ENCODE results near the gene PTGER1.
A peak's percentile ranks its signal among the peaks of the same experiment; 100 is the strongest.

Gene PTGER1

DNA sequence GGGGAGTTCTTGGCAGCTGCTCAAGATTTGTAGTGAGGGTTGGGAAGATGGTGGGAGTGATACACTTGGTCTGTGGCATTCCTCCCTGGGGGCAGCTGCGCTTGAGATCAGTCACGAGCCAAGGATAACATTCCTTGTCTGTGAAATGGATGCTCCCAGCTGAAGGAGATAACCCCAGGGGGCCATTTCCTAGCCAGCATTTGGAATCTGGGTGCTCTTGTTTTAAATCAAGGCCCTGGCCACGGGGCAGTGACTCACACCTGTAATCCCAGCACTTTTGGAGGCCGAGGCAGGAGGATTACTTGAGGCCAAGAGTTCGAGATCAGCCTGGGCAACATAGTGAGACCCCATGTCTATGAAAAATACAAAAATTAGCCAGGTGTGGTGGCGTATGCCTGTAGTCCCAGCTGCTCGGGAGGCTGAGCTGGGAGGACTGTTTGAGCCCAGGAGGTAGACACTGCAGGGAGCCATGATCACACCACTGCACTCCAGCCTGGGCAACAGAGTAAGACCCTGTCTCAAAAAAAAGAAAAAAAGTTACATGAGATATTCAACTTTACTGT, 37.5 kb downstream of the PTGER1 start:
- Histone ChIP-seq H2AFZ (ENCODE audit: low read length, unreplicated experiment) (no peak overlapping the region), H3K4me3 (ENCODE audit: low read depth, low read length) (no peak overlapping the region), H3K4me1 (ENCODE audit: control insufficient read depth, insufficient read depth, low read length, unreplicated experiment) (peaks cover 9% of the 10 kb centered on the region), H3K79me2 (ENCODE audit: control insufficient read depth, insufficient read depth, low read length, unreplicated experiment) (peaks cover 36% of the 10 kb centered on the region), H3K36me3 (ENCODE audit: insufficient read depth, low read length) (no peaks in the 10 kb centered on the region), H3K27me3 (ENCODE audit: insufficient read depth, low read length) (no peaks in the 10 kb centered on the region), H3K27ac (ENCODE audit: low read depth, low read length) (no peak overlapping the region)

DNA sequence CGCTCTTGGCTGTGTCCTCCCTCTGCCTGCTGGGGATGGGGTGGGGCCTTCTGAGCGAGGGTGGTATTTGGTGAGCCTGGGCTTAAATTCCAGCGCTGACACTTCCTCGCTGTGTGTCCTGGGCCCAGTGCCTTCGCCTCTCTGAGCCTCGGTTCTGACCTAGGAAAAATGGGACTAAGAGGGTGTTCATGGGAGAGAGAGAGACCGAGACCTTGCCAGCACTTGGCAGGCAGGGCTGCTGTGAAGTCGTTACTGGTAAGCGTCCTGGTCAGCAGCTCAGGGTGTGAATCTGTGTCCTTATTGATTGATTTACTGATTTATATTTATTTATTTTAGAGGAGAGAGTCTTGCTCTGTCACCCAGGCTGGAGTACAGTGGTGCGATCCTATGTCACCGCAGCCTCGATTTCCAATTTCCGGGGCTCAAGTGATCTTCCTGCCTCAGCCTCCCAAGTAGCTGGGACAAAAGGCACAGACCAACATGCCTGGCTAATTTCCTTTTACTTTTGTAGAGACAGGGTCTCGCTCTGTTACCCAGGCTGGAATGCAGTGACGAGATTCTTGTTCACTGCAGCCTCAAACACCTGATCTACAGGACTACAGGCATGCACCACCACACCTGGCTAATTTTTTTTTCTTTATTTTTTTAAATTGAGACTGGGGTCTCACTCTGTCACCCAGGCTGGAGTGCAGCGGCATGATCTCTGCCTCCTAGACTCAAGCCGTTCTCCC, 39.7 kb downstream of the PTGER1 start:
- Histone ChIP-seq H3K4me1 (ENCODE audit: control insufficient read depth, insufficient read depth, low read length, unreplicated experiment) (peaks cover 9% of the 10 kb centered on the region), H3K27ac (ENCODE audit: low read depth, low read length) (no peak overlapping the region; the same call in 1 of the 2 replicates), H3K27me3 (ENCODE audit: insufficient read depth, low read length) (no peaks in the 10 kb centered on the region), H3K36me3 (ENCODE audit: insufficient read depth, low read length) (no peaks in the 10 kb centered on the region), H3K79me2 (ENCODE audit: control insufficient read depth, insufficient read depth, low read length, unreplicated experiment) (peaks cover 36% of the 10 kb centered on the region), H2AFZ (ENCODE audit: low read length, unreplicated experiment) (no peak overlapping the region), H3K4me3 (ENCODE audit: low read depth, low read length) (peak overlapping the region; percentile 84; the same call in 1 of the 2 replicates)

DNA sequence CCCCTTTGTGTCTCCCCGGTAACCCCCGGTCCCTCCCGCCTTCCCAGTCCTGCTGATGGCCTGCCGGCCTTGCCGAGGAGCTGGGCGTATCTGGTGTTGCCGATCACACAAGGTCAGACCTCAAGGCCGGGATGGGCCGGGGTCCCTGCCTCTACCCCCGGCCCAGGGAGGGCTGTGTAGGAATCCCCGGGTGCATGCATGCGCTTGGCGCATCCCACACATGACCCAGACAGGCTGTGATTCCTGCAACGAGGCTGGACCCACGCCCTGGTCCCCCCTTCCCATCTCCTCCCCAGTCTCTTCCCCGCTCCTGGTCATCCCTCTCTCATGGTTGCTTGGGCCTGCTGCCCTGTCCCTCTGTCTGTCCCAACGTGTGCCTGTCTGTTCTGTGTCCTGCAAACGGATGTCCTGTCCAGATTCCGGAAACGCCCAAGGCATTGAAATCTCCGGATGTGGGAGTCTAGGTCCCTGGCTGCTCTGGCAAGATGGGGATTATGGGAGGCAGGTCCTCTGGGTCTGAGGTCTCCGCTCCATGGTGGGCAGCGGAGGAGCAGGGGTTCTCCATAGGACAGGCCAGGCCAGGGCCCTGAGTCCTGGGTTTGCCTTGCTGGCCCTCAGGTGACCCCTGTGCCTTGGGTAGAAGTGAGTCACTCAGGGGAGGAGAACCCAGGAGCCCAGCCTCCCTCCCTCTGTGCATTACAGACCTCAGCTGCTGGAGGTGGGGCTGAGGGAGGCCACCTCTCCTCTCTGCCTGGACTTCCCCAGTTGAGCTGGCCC, 40.4 kb downstream of the PTGER1 start:
- Histone ChIP-seq H2AFZ (ENCODE audit: low read length, unreplicated experiment) (peak overlapping the region; percentile 23), H3K4me1 (ENCODE audit: control insufficient read depth, insufficient read depth, low read length, unreplicated experiment) (peaks cover 9% of the 10 kb centered on the region), H3K27ac (ENCODE audit: low read depth, low read length) (peak overlapping the region; percentile 38), H3K79me2 (ENCODE audit: control insufficient read depth, insufficient read depth, low read length, unreplicated experiment) (peaks cover 32% of the 10 kb centered on the region), H3K4me3 (ENCODE audit: low read depth, low read length) (peak overlapping the region; percentile 84), H3K27me3 (ENCODE audit: insufficient read depth, low read length) (no peaks in the 10 kb centered on the region), H3K36me3 (ENCODE audit: insufficient read depth, low read length) (no peaks in the 10 kb centered on the region)

DNA sequence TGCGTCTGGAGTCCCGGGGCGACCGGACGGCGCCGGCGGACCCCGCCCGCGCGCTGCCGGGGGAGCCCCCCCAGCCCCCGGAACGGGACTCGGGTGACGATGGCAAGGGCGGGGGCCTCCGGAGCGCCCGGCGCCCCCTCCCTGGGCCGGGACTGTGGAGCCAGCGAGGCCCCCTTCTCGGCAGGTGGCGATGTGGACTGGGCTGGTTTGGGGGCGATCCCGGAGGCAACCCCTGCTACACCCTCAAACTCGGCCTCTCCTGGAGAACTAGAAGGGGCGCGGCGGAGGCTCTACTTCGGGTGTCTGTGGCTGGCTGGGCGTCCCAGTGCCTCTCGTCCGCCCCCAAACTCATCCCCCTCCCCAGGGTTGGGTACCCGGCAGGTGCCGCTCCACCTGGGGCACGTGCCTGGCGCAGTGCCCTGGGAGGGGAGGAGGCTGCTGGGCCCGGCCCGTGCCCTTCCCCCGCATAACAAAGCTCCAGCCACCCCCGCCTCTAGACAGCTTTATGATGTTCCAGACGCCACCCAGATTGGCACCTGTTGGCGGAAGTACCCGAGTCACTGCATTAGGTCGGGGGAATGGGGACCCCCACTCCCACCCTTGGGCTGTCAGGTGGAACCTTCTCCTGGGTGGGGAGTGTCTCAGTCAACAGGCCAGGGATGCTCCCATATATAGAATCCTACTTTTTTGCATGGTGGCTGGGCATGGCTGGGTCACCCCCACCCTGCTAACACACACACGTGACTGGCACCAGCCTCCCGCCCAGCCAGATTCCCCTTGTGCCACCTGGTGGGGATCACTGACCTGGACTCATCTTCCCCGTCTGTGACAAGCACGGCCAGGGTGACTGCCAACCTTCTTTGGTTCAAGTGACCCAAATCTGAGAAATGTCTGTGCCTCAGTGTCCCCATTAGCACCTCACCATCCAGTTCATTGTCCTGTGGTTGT, 41.3 kb downstream of the PTGER1 start:
- H3K4me3 ChIP-seq (ENCODE audit: low read depth, low read length): peak overlapping the region; percentile 84
- peak overlapping the region; percentile 38; the same call in 1 of the 2 replicates for H3K27ac ChIP-seq (ENCODE audit: low read depth, low read length)
- H3K4me1 ChIP-seq (ENCODE audit: control insufficient read depth, insufficient read depth, low read length, unreplicated experiment): peaks cover 9% of the 10 kb centered on the region
- peaks cover 27% of the 10 kb centered on the region for H3K79me2 ChIP-seq (ENCODE audit: control insufficient read depth, insufficient read depth, low read length, unreplicated experiment)
- peak overlapping the region; percentile 85 for H2AFZ ChIP-seq (ENCODE audit: low read length, unreplicated experiment)
- no peaks in the 10 kb centered on the region for H3K27me3 ChIP-seq (ENCODE audit: insufficient read depth, low read length)
- H3K36me3 ChIP-seq (ENCODE audit: insufficient read depth, low read length): no peaks in the 10 kb centered on the region

DNA sequence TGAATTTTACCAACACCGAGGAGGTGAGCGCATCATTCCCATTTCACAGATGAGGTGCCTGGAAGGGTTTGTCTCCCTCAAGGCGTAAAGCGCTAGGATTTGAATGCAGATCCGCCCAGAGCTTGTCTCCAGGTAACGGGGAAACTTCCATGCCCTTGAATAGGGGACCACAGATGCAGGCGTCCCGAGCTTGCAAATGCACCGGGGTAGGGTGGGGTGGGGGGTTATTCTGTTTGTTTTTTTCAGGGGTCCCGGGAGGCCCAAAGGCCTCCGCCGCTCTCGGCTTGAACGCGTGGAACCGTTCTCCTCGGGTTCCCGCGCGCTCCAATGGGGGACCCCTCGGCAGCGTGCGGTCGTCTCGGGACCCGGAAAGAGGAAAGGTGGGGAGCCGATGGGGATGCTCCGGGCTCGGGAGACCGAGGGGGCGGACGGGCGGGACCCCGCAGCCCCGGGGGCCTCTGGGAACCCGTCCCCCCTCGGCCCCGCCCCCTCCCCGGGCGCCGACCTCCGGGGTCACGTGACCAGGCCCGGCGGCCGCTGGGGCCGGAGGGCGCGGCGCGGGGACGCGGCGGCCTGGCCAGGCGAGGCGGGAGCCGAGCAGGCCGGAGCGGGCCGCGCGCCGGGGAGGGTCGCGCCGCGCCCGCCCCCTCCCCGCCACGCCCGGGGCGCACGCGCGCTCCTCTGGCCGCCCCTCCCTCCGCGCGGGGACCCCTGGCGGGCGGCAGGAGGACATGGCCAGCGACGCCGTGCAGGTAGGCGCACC, 42.2 kb downstream of the PTGER1 start, which contains the start of gene PKN1:
TSS of gene PKN1 (plus strand) at position 516 of the 763 bp plus-strand sequence. CDS start at position 732, 216 bp downstream.
- no peak within 1 kb of the TSS for H3K27ac ChIP-seq (ENCODE audit: low read depth, low read length)
- H3K4me3 ChIP-seq (ENCODE audit: low read depth, low read length): peak within 1 kb of the TSS; percentile 84
- H3K27me3 ChIP-seq (ENCODE audit: insufficient read depth, low read length): no peaks in the 10 kb centered on the region
- peaks cover 9% of the 10 kb centered on the region for H3K4me1 ChIP-seq (ENCODE audit: control insufficient read depth, insufficient read depth, low read length, unreplicated experiment)
- no peaks in the 10 kb centered on the region for H3K36me3 ChIP-seq (ENCODE audit: insufficient read depth, low read length)
- peaks cover 25% of the 10 kb centered on the region for H3K79me2 ChIP-seq (ENCODE audit: control insufficient read depth, insufficient read depth, low read length, unreplicated experiment)
- peak within 1 kb of the TSS; percentile 85 for H2AFZ ChIP-seq (ENCODE audit: low read length, unreplicated experiment)

DNA sequence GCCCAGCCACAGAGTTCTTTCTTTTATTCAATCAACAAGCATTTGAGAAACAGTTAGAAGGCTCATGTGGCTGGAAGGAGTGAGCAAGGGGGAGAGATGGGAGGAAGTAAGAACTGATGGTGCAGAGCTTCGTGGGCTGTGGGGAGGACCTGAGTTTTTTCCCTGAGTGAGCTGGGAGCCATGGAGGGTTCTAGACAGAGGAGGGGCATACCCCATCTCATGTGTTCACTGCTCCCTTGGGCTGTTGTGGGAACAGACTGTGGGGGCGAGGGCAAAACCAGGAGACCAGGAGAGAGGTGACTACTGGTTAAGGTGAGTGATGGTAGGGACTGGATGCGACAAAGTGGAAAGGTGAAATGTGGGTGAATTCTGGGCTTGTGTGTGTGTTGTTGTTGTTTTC, 44.4 kb downstream of the PTGER1 start:
- Histone ChIP-seq H3K36me3 (ENCODE audit: insufficient read depth, low read length) (no peaks in the 10 kb centered on the region), H3K27ac (ENCODE audit: low read depth, low read length) (no peak overlapping the region), H3K4me3 (ENCODE audit: low read depth, low read length) (no peak overlapping the region), H2AFZ (ENCODE audit: low read length, unreplicated experiment) (no peak overlapping the region), H3K4me1 (ENCODE audit: control insufficient read depth, insufficient read depth, low read length, unreplicated experiment) (peaks cover 9% of the 10 kb centered on the region), H3K27me3 (ENCODE audit: insufficient read depth, low read length) (no peaks in the 10 kb centered on the region), H3K79me2 (ENCODE audit: control insufficient read depth, insufficient read depth, low read length, unreplicated experiment) (peaks cover 13% of the 10 kb centered on the region)

DNA sequence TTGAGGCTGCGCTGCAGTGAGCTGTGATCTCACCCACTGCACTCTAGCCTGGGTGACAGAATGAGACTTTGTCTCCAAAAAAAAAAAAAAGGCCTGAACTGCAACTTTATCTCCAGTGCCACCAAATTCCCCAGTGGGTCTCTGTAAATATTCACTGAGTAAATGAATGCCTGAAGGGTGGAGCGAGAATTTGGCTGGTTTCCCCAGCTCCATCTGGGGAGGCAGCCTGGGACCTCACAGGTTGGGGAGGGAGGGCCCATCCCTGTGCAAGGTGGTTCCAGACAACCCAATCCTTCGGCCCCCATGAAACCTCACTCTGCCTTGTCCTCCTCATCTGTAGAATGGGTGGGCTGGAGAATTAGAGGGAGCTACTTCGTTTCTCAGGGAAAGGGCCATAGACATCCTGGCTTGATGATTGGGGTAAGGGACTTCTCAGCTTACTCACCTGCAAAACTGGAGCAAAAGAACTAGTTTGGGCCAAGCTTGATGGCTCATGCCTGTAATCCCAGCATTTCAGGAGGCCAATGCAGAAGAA, 46.2 kb downstream of the PTGER1 start:
- H2AFZ ChIP-seq (ENCODE audit: low read length, unreplicated experiment): no peak overlapping the region
- H3K4me1 ChIP-seq (ENCODE audit: control insufficient read depth, insufficient read depth, low read length, unreplicated experiment): no peaks in the 10 kb centered on the region
- H3K27ac ChIP-seq (ENCODE audit: low read depth, low read length): no peak overlapping the region

DNA sequence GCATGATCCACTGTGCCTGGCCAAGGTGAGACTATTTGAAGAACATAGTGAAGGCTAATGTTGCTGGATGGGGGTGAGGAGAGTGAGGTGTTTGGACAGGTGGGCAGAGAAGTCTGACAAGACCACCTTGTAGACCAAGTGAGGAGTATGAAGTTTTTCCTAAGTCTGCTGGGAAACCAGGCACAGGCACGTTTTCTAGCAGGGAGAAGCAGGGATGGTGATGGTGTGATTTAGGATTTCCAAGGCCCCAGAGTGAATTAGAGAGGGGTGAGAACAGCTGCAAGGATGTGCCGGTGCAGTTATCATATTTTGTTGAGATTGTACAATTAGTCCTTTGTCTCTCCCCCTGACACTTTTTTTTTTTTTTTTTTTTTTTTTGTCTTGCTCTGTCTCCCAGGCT, 47.7 kb downstream of the PTGER1 start:
- H3K27me3 ChIP-seq (ENCODE audit: insufficient read depth, low read length): no peaks in the 10 kb centered on the region
- H3K79me2 ChIP-seq (ENCODE audit: control insufficient read depth, insufficient read depth, low read length, unreplicated experiment): no peaks in the 10 kb centered on the region
- no peak overlapping the region for H3K4me3 ChIP-seq (ENCODE audit: low read depth, low read length)
- H3K36me3 ChIP-seq (ENCODE audit: insufficient read depth, low read length): no peaks in the 10 kb centered on the region
- H3K4me1 ChIP-seq (ENCODE audit: control insufficient read depth, insufficient read depth, low read length, unreplicated experiment): no peaks in the 10 kb centered on the region
- no peak overlapping the region for H3K27ac ChIP-seq (ENCODE audit: low read depth, low read length)
- H2AFZ ChIP-seq (ENCODE audit: low read length, unreplicated experiment): no peak overlapping the region

More for the DNA sequence above, 46.2 kb downstream of the PTGER1 start:
- Histone ChIP-seq H3K4me3 (ENCODE audit: low read depth, low read length) (no peak overlapping the region), H3K79me2 (ENCODE audit: control insufficient read depth, insufficient read depth, low read length, unreplicated experiment) (peaks cover 4% of the 10 kb centered on the region), H3K36me3 (ENCODE audit: insufficient read depth, low read length) (no peaks in the 10 kb centered on the region), H3K27me3 (ENCODE audit: insufficient read depth, low read length) (no peaks in the 10 kb centered on the region)

DNA sequence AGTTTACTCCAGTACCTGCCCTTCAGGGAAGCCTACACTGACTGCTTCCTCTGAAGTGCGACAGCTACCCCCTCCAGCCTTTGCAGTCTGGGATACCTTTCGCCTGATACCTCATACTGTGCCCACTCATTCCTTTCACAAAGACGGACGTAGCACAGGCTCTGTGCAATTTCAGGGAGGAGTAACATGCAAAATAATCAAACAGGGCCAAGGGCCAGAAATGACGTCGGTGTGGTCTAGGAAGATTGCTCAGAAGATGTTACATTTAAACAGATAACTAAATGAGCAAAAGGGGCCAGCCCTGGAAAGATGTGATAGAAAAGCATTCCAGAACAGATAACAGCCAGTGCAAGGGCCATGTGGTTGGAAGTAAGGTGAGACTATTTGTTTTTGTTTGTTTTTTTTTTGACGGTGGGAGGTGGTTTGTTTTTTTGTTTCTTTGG, 49.4 kb downstream of the PTGER1 start:
- Histone ChIP-seq H3K4me1 (ENCODE audit: control insufficient read depth, insufficient read depth, low read length, unreplicated experiment) (no peaks in the 10 kb centered on the region), H3K36me3 (ENCODE audit: insufficient read depth, low read length) (no peaks in the 10 kb centered on the region), H2AFZ (ENCODE audit: low read length, unreplicated experiment) (no peak overlapping the region), H3K79me2 (ENCODE audit: control insufficient read depth, insufficient read depth, low read length, unreplicated experiment) (no peaks in the 10 kb centered on the region), H3K27me3 (ENCODE audit: insufficient read depth, low read length) (no peaks in the 10 kb centered on the region), H3K4me3 (ENCODE audit: low read depth, low read length) (no peak overlapping the region), H3K27ac (ENCODE audit: low read depth, low read length) (no peak overlapping the region)

Measured in ACC112 (cell line).